GM23338 (cell line): ENCODE data around the gene NEU4. TPM values are rescaled to one million over a fixed set of nuclear protein-coding genes. Genes with fewer than 3 reads are reported as not detected.

Experiments
- ATAC-seq: fragments of 200-7000 bp; cut with Tn5 transposase; 3 replicates; pipeline ENCODE4 v1.9.1; 2020
- DNase-seq: peaks from one replicate; pipeline ENCODE4 v3.0.0-alpha.2; 2015; ENCODE audit warnings: low spot score
- H2AFZ ChIP-seq: fragments of 200-600 bp; sonication (generic); 2 replicates; pipeline ENCODE4 v1.8.0; 2016; ENCODE audit warnings: antibody characterized with exemption, mild to moderate bottlenecking, moderate library complexity
- H3F3A ChIP-seq: fragments of 200-600 bp; sonication (generic); replicated peaks from 2 replicates; pipeline ENCODE4 v1.8.0; 2017; ENCODE audit warnings: antibody characterized with exemption, mixed run types, low read depth
- H3K27ac ChIP-seq: fragments of 200-600 bp; sonication (generic); 2 replicates; pipeline ENCODE4 v1.6.1; 2016; ENCODE audit warnings: low read depth
- H3K27me3 ChIP-seq: fragments of 200-600 bp; sonication (generic); 2 replicates; pipeline ENCODE4 v1.8.0; 2016; ENCODE audit warnings: mild to moderate bottlenecking, mixed run types, moderate library complexity; ENCODE audit not compliant: insufficient read depth
- H3K36me3 ChIP-seq: fragments of 200-600 bp; sonication (generic); 2 replicates; pipeline ENCODE4 v1.8.0; 2016; ENCODE audit warnings: mild to moderate bottlenecking; ENCODE audit not compliant: insufficient read depth
- H3K4me1 ChIP-seq: fragments of 200-600 bp; sonication (generic); 2 replicates; pipeline ENCODE4 v1.8.0; 2016; ENCODE audit warnings: mild to moderate bottlenecking, moderate library complexity; ENCODE audit not compliant: insufficient read depth
- H3K4me2 ChIP-seq: fragments of 200-600 bp; sonication (generic); 2 replicates; pipeline ENCODE4 v1.7.1; 2017; ENCODE audit warnings: mixed run types
- H3K4me3 ChIP-seq: fragments of 200-600 bp; sonication (generic); 2 replicates; pipeline ENCODE4 v1.6.1; 2016; ENCODE audit warnings: mixed run types
- H3K79me2 ChIP-seq: fragments of 200-600 bp; sonication (generic); replicated peaks from 2 replicates; pipeline ENCODE4 v1.8.0; 2017; ENCODE audit warnings: mild to moderate bottlenecking; ENCODE audit not compliant: insufficient read depth
- H3K9me2 ChIP-seq: fragments of 200-600 bp; sonication (generic); 2 replicates; pipeline ENCODE4 v1.8.0; 2017; ENCODE audit not compliant: insufficient read depth
- H4K20me1 ChIP-seq: fragments of 200-600 bp; sonication (generic); replicated peaks from 2 replicates; pipeline ENCODE4 v1.8.0; 2017; ENCODE audit warnings: mild to moderate bottlenecking; ENCODE audit not compliant: insufficient read depth
- H3K27ac Mint-ChIP-seq: 2 replicates; pipeline ENCODE4 v1.8.0; 2020; ENCODE audit warnings: inconsistent platforms, mild to moderate bottlenecking, moderate library complexity, mixed read lengths
- H3K27me3 Mint-ChIP-seq: 3 replicates; pipeline ENCODE4 v1.8.0; 2022; ENCODE audit warnings: low read depth, mild to moderate bottlenecking, moderate library complexity, mixed read lengths, inconsistent platforms; ENCODE audit not compliant: insufficient read depth, poor library complexity
- H3K36me3 Mint-ChIP-seq: 3 replicates; pipeline ENCODE4 v1.8.0; 2021; ENCODE audit warnings: low read depth, mild to moderate bottlenecking, inconsistent platforms, moderate library complexity, mixed read lengths
- H3K4me1 Mint-ChIP-seq: 3 replicates; pipeline ENCODE4 v1.8.0; 2020; ENCODE audit warnings: mild to moderate bottlenecking, inconsistent platforms, mixed read lengths
- H3K4me3 Mint-ChIP-seq: 3 replicates; pipeline ENCODE4 v1.8.0; 2021; ENCODE audit warnings: moderate library complexity, mild to moderate bottlenecking, inconsistent platforms, mixed read lengths
- H3K9me3 Mint-ChIP-seq: 3 replicates; pipeline ENCODE4 v1.8.0; 2020; ENCODE audit warnings: moderate library complexity, mild to moderate bottlenecking, inconsistent platforms, mixed read lengths
- CREB1 ChIP-seq: fragments of 250-450 bp; sonication (Bioruptor Pico); IDR thresholded peaks from 2 replicates; pipeline ENCODE4 v1.5.0; 2020; ENCODE audit warnings: low read depth, mild to moderate bottlenecking, moderate library complexity
- EZH2 ChIP-seq: fragments of 200-600 bp; sonication (generic); IDR thresholded peaks from one replicate; pipeline ENCODE4 v1.8.0; 2017; ENCODE audit warnings: antibody characterized with exemption, mild to moderate bottlenecking, low read depth; ENCODE audit not compliant: unreplicated experiment
- NANOG ChIP-seq: IDR thresholded peaks from 2 replicates; pipeline ENCODE4 v1.6.1; 2016; ENCODE audit warnings: antibody characterized with exemption, borderline replicate concordance
- POLR2AphosphoS5 ChIP-seq: IDR thresholded peaks from 2 replicates; pipeline ENCODE4 v1.6.1; 2016; ENCODE audit warnings: antibody characterized with exemption, low read depth
- REST ChIP-seq: IDR thresholded peaks from one replicate; pipeline ENCODE4 v1.6.1; 2018; ENCODE audit warnings: antibody characterized with exemption; ENCODE audit not compliant: unreplicated experiment
- STAT1 ChIP-seq: IDR thresholded peaks from one replicate; pipeline ENCODE4 v1.6.1; 2016; ENCODE audit warnings: antibody characterized with exemption; ENCODE audit not compliant: unreplicated experiment
- ZNF331 ChIP-seq: fragments of 250-450 bp; sonication (Bioruptor Pico); IDR thresholded peaks from 2 replicates; pipeline ENCODE4 v1.5.0; 2020; ENCODE audit warnings: low read depth, mild to moderate bottlenecking, moderate library complexity
- ZNF462 ChIP-seq: fragments of 250-450 bp; sonication (Bioruptor Pico); IDR thresholded peaks from 2 replicates; pipeline ENCODE4 v1.5.0; 2020; ENCODE audit warnings: mild to moderate bottlenecking, moderate library complexity
- polyA plus RNA-seq: library from polyadenylated mRNA; unstranded; fragments of >200 nt; fragmentation: Nextera tagmentation; extraction: Ambion mirVana; gene quantifications from 2 replicates; pipeline ENCODE4 v1.2.1, GENCODE V29; 2016
- total RNA-seq: library from RNA; depleted of rRNA; stranded (reverse); fragments of >200 nt; shearing (Covaris generic); gene quantifications from 2 replicates; pipeline ENCODE4 v1.2.3, GENCODE V29; 2014

Gene NEU4
- total and polyA plus RNA-seq, 2 experiments from 2014 or later: 0.29 to 1.2 TPM

GRCh38 chr2:241820625-241821384 lies 11.8 kb downstream of the NEU4 start:
- no peak for DNase-seq
- H3F3A ChIP-seq: peaks cover 18% of the 10 kb centered on the region
- no peaks in the 10 kb centered on the region; the same call in 1 of the 2 replicates for H3K4me1 ChIP-seq
- H4K20me1 ChIP-seq: no peaks in the 10 kb centered on the region
- Mint-ChIP-seq H3K4me1 (peaks cover 17% of the 10 kb centered on the region), H3K9me3 (peaks cover 18% of the 10 kb centered on the region), H3K27ac (no peak overlapping the region), H3K4me3 (no peak overlapping the region), H3K36me3 (peaks cover 13% of the 10 kb centered on the region), H3K27me3 (peaks cover 34% of the 10 kb centered on the region)
- H3K4me2 ChIP-seq: no peak overlapping the region
- peak; percentile 68 for ATAC-seq
- peak overlapping the region; percentile 85; the same call in 1 of the 2 replicates for H2AFZ ChIP-seq
- no peaks in the 10 kb centered on the region for H3K79me2 ChIP-seq
- H3K27ac ChIP-seq: no peak overlapping the region
- no peak for TF ChIP-seq STAT1
- H3K4me3 ChIP-seq: no peak overlapping the region
- no peaks in the 10 kb centered on the region for H3K9me2 ChIP-seq
- no peaks in the 10 kb centered on the region for H3K27me3 ChIP-seq
- H3K36me3 ChIP-seq: no peaks in the 10 kb centered on the region

DNA sequence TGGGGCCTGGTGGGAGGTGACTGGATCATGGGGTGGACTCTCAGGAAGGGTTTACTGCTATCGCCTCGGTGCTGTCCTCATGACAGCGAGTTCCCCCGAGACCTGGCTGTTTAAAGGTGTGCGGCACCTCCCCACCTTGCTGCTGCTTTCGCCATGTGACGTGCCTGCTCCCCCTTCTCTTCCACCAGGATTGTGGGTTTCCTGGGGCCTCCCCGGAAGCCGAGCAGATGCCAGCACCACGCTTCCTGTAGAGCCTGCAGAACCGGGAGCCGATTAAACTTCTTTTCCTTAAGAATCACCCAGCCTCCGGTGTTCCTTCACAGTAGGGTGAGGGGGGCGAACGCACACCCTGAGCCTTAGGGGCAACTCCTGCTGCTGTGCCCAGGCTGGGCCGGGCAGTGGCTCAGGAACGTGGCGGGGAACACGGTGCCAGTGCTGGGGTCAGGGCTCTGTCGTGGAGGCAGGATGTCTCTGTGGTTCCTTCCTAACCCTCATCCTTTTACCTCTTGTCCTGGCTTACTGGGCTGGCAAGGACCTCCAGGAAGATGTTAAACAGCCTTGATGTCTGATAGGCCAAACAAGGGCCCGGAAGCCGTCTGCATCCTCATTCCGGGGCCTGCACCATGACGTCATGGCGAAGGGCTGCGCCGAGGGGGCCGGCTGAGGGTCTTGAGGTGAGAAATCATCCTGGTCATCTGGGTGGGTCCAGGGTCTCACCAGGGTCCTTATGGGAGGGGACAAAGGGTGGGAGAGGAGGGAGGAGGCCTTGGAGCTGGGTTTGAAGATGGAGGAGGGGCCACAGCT lies 12.7 kb downstream of the NEU4 start:
- H3K27ac Mint-ChIP-seq: no peak overlapping the region
- Histone ChIP-seq H3K4me3 (no peak overlapping the region), H3K4me1 (no peaks in the 10 kb centered on the region; the same call in 1 of the 2 replicates), H4K20me1 (no peaks in the 10 kb centered on the region), H3K27me3 (no peaks in the 10 kb centered on the region), H3K9me2 (no peaks in the 10 kb centered on the region), H3K4me2 (no peak overlapping the region), H2AFZ (peak overlapping the region; percentile 85), H3F3A (peaks cover 18% of the 10 kb centered on the region), H3K27ac (no peak overlapping the region), H3K36me3 (no peaks in the 10 kb centered on the region), H3K79me2 (no peaks in the 10 kb centered on the region)
- peaks cover 13% of the 10 kb centered on the region for H3K36me3 Mint-ChIP-seq
- peaks cover 26% of the 10 kb centered on the region for H3K9me3 Mint-ChIP-seq
- peaks cover 17% of the 10 kb centered on the region for H3K4me1 Mint-ChIP-seq
- DNase-seq: no peak
- ATAC-seq: peak; percentile 49; the same call in 2 of the 3 replicates
- H3K27me3 Mint-ChIP-seq: peaks cover 34% of the 10 kb centered on the region
- no peak overlapping the region for H3K4me3 Mint-ChIP-seq
- TF ChIP-seq NANOG (no peak), REST (no peak), EZH2 (no peak), CREB1 (CRISPR knock-in tag) (no peak), ZNF462 (no peak), POLR2AphosphoS5 (no peak), ZNF331 (no peak)
